Hematopoietic multipotent progenitor cell treated with erythropoietin and hydrocortisone succinate and interleukin-3 and kit ligand, for 4 days (in vitro differentiated cells): ENCODE data around the gene ZNF180.
"Not testable (repeated sequence)": the region's sequence is repeated elsewhere in the genome, so short reads cannot be mapped to it uniquely, and the experiment has no call there.

Experiments used
- DNase-seq: peaks from one replicate; pipeline ENCODE4 v3.0.0-alpha.2; 2015

Gene ZNF180

DNA sequence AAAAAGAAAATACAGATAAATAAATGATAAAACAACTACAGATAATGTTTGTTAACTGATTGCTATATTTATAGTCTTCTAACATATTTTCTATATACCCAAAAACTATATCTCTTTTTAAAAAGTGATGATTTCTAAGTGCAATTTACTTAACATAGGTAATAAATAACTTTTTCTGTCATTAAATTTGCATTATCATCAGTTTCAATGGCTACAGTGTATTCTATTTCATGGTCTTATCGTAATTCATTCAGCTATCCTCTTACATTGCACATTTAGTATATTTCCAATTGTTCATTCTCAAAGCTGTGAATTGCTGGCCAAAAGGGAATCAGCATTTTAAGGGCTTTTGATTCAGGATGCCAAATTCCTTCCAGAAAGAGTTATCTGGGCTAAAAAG lies 3.6 kb downstream of the ZNF180 start:
- no peak for DNase-seq

DNA sequence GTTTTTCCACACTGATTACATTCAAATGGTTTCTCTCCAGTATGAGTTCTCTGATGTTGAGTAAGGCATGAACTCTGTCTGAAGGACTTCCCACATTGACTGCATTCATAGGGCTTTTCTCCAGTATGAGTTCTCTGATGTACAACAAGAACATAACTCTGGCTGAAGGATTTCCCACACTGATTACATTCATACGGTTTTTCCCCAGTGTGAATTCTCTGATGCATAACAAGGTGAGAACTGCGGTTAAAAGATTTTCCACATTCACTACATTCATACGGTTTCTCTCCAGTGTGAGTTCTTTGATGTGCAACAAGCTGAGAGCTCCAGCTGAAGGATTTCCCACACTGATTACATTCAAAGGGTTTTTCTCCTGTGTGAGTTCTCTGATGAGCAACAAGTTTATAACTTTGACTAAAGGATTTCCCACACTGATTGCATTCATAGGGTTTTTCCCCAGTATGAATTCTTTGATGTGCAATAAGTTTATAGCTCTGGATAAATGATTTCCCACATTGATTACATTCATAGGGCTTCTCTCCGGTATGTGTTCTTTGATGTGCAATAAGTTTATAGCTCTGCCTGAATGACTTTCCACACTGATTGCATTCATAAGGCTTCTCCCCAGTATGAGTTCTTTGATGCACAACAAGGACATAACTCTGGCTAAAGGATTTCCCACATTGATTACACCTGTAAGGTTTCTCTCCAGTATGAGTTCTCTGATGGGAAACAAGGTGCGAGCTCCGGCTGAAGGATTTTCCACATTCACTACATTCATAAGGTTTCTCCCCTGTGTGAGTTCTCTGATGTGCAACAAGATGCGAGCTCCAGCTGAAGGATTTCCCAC lies 23.5 kb downstream of the ZNF180 start:
- peak; percentile 55 for DNase-seq

DNA sequence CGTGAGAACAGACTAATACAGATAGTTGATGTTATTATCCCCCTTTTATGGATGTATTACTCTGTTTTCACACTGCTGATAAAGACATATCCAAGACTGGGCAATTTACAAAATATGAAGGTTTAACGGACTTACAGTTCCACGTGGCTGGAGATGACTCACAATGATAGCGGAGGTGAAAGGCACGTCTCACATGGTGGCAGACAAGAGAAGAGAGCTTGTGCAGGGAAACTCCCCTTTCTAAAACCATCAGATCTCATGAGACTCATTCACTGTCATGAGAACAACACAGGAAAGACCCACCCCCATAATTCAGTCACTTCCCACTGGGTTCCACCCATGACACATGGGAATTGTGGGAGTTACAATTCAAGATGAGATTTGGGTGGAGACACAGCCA lies 31.6 kb downstream of the ZNF180 start:
- DNase-seq, result not testable (repeated sequence)

- DNase-seq, result not testable (repeated sequence)
These were observed 37.6 kb downstream of the ZNF180 start for GRCh38 chr19:44462600-44463286.

GRCh38 chr19:44456016-44456415 lies 44.3 kb downstream of the ZNF180 start:
- DNase-seq, result not testable (repeated sequence)

GRCh38 chr19:44455100-44455499 lies 45.2 kb downstream of the ZNF180 start:
- no peak for DNase-seq

- no peak for DNase-seq
These were observed 48.0 kb downstream of the ZNF180 start for GRCh38 chr19:44452367-44452766.

DNA sequence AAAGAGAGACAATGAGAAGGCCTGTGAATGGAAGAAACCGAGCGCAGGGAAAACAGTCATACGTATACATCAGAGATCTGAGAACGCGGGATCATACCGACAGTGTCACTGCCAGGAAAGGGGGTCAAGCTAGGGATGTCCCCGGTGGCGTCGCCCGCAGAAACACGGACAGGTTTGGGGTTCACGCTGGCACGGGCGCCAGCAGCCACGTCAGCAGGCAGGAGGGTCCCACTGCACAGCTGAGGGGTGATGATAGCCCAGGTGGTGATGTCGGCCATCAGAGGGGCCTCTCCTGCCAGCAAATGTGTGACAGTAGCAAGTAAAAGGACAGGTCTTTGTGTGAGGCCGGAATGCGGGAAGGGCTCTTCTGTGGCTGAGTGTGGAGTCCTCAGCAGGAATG lies 48.6 kb downstream of the ZNF180 start:
- DNase-seq, result no peak

DNA sequence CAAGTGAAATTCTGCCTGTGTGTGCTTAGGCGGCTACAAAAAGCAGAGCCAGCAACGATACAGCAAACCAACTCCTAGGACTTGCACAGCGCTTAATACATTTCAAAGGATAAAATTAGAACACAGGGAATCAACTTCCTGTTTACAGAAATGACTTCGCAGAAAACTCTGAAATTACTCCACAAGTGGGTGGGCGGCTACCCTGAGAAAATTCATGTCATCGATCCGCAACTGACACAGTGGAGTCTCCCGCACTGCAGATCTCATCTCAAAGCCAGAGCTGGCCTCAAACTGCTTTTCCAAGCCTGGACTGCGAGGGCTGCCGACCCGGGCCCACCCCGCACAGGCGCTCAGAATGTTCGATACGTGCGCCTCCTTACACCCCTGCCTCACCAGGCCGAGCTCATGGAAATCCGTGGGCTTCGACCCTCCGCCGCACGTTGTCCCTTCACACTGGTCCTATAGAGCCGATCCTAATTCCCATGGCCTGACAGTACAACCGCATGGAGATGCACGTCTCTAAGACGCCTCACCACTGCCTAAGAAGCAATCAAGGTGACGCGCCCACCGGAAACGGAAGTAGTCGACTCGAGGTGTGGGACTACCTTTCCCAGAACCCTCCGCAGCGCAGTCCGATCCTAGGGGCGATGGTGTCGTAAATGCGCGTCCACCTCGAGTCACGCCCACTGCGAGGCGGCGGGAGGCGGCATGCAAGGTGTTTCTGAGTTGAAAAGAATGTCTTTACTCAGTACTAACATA lies 52.2 kb downstream of the ZNF180 start, which contains the start of gene ZNF229:
ZNF229 (minus strand) TSS at position 557 of the 759 bp plus-strand sequence. CDS start 5,625 bp downstream, outside the sequence.
- DNase-seq, result peak; percentile 97

- DNase-seq, result no peak
These were observed 61.9 kb downstream of the ZNF180 start for GRCh38 chr19:44438441-44438840.

DNA sequence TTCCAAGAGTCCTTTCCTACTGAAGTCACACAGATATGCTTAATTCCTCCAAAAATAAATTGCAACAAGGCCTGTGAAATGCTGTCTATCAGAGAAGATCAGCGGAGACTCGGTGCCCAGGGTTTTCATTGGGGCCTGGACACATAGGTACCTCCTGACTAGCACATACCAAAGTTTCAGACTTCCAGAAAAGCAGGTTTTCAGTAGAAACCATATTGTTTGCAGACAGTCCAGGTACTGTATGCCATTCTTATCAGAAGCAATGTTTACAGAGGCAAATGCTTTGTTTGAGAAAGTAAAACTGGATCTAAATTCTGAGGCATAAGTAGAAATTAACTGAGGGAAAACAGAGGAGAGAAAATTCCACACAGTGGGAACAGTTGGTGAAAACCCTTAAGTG lies 64.9 kb downstream of the ZNF180 start:
- DNase-seq, result no peak

DNA sequence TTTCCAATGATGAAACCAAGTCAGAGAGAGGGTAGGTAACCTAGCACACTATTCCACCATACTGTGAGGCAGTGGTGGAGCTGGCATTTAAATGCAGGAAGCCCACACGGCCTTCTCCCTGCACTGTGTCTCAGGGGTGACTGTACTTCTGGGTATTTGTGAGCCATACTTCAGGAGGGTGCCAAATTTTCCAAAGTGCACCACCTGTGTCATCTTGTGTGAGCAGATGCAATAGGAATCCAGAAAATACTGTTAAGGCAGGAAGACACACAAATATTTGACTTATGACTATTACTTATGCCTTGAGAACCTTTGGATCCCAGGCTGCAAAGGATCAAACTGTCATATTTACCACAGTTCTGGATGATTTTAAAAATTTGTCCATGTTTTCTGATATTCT lies 69.4 kb downstream of the ZNF180 start:
- no peak for DNase-seq
